HuH-7.5 (cell line): ENCODE results near the gene RAD50.
A peak's percentile ranks its signal among the peaks of the same experiment; 100 is the strongest.
"Not testable (repeated sequence)": the region's sequence is repeated elsewhere in the genome, so short reads cannot be mapped to it uniquely, and the experiment has no call there.

Experiments used
- DNase-seq: peaks from one replicate; pipeline ENCODE4 v3.0.0; 2011; ENCODE audit warnings: low spot score

Gene RAD50

GRCh38 chr5:132556763-132557477, at the start of gene RAD50:
TSS of gene RAD50 (plus strand) at chr5:132556977. CDS start at chr5:132557325, 348 bp downstream.
- DNase-seq = peak; percentile 75

GRCh38 chr5:132510076-132510475, 46.7 kb upstream of the RAD50 start:
- no peak for DNase-seq

- not testable (repeated sequence) for DNase-seq
Observed at GRCh38 chr5:132513618-132514336, 43.0 kb upstream of the RAD50 start.

- not testable (repeated sequence) for DNase-seq
Observed at GRCh38 chr5:132522067-132522466, 34.7 kb upstream of the RAD50 start.

GRCh38 chr5:132524877-132525276, 31.9 kb upstream of the RAD50 start:
- DNase-seq = not testable (repeated sequence)

GRCh38 chr5:132525299-132525724, 31.5 kb upstream of the RAD50 start:
- DNase-seq = no peak

- DNase-seq = peak; percentile 23
Observed at GRCh38 chr5:132526290-132526973, 30.3 kb upstream of the RAD50 start.

GRCh38 chr5:132526974-132527564, 29.7 kb upstream of the RAD50 start:
- no peak for DNase-seq

GRCh38 chr5:132528021-132528420, 28.8 kb upstream of the RAD50 start:
- no peak for DNase-seq

- DNase-seq = no peak
Observed at GRCh38 chr5:132528866-132529634, 27.7 kb upstream of the RAD50 start.

GRCh38 chr5:132530946-132531345, 25.8 kb upstream of the RAD50 start:
- DNase-seq = no peak

- no peak for DNase-seq
Observed at GRCh38 chr5:132539716-132540115, 17.1 kb upstream of the RAD50 start.

GRCh38 chr5:132540149-132540548, 16.6 kb upstream of the RAD50 start:
- DNase-seq = no peak

- no peak for DNase-seq
Observed at GRCh38 chr5:132540764-132541163, 16.0 kb upstream of the RAD50 start.

GRCh38 chr5:132543472-132544201, 13.1 kb upstream of the RAD50 start, which contains the start of gene IL5:
TSS of gene IL5 (minus strand) at chr5:132543522. CDS start at chr5:132543478, 44 bp downstream.
- no peak for DNase-seq

- no peak for DNase-seq
Observed at GRCh38 chr5:132546108-132546507, 10.7 kb upstream of the RAD50 start.

GRCh38 chr5:132547269-132547668, 9.5 kb upstream of the RAD50 start:
- DNase-seq = no peak

- DNase-seq = not testable (repeated sequence)
Observed at GRCh38 chr5:132548834-132549233, 7.9 kb upstream of the RAD50 start.

GRCh38 chr5:132549576-132549975, 7.2 kb upstream of the RAD50 start:
- no peak for DNase-seq

- no peak for DNase-seq
Observed at GRCh38 chr5:132556153-132556762, 519 bp upstream of the RAD50 start.
